Effector memory CD4-positive, alpha-beta T cell (primary cell): ENCODE data around the gene FXYD6.

ENCODE experiments used
- DNase-seq, 3 donors: peaks; one replicate each; pipeline ENCODE4 v3.0.0-alpha.2; 2020
- H3K27ac ChIP-seq: 2 replicates; pipeline ENCODE4 v1.7.0; 2013; ENCODE audit warnings: mild to moderate bottlenecking, low read length, moderate library complexity; ENCODE audit not compliant: insufficient read depth, poor library complexity, severe bottlenecking
- H3K27me3 ChIP-seq: replicated peaks from 2 replicates; pipeline ENCODE4 v1.7.0; 2013; ENCODE audit warnings: mild to moderate bottlenecking, low read length; ENCODE audit not compliant: insufficient read depth, control insufficient read depth, poor library complexity, severe bottlenecking
- H3K36me3 ChIP-seq: 2 replicates; pipeline ENCODE4 v1.7.0; 2013; ENCODE audit warnings: mild to moderate bottlenecking, low read length, moderate library complexity; ENCODE audit not compliant: control insufficient read depth, insufficient read depth
- H3K4me1 ChIP-seq: 2 replicates; pipeline ENCODE4 v1.7.0; 2013; ENCODE audit warnings: low read length, mild to moderate bottlenecking; ENCODE audit not compliant: control insufficient read depth, insufficient read depth, poor library complexity, severe bottlenecking
- H3K4me3 ChIP-seq: 2 replicates; pipeline ENCODE4 v1.7.0; 2013; ENCODE audit warnings: low read length, low read depth, mild to moderate bottlenecking; ENCODE audit not compliant: insufficient read depth, poor library complexity, severe bottlenecking
- H3K9me3 ChIP-seq: 2 replicates; pipeline ENCODE4 v1.7.0; 2013; ENCODE audit warnings: mild to moderate bottlenecking, low read length, moderate library complexity; ENCODE audit not compliant: control insufficient read depth

The FXYD6 gene

GRCh38 chr11:117918366-117919255 lies 42.2 kb upstream of the FXYD6 start:
- Histone ChIP-seq H3K27me3 (no peaks in the 10 kb centered on the region), H3K27ac (no peak overlapping the region), H3K4me1 (no peaks in the 10 kb centered on the region), H3K4me3 (no peak overlapping the region), H3K36me3 (no peaks in the 10 kb centered on the region), H3K9me3 (no peaks in the 10 kb centered on the region)
- DNase-seq = no peak

DNA sequence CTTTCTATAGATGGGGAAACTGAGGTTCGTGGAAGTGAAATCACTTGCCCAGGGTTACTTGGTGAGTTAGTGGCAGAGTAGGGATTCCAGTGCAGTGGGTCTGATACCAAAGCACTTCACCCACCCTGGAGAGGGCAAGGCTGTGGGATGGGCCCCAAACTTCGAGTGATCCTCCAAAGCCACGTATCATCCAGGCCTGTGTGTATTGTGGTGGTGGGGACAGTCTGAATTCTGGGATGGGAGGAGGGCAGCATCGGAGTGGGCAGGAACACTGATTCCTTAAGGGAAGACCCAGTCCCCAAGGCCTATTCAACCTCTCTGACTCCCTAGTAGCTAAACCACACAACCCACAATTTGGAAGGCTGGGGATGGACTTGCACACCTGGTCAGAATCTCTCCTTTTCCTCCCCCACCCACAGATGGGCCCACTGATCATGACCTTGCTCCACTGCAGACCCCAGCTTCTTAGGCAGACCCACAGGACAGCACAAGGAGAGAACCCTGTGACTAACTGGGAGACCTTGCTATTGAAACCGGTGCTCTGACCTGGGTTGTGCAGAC lies 41.2 kb upstream of the FXYD6 start:
- Histone ChIP-seq H3K36me3 (no peaks in the 10 kb centered on the region), H3K27ac (no peak overlapping the region), H3K4me1 (no peaks in the 10 kb centered on the region), H3K9me3 (no peaks in the 10 kb centered on the region), H3K27me3 (no peaks in the 10 kb centered on the region), H3K4me3 (no peak overlapping the region)
- DNase-seq = no peak

DNA sequence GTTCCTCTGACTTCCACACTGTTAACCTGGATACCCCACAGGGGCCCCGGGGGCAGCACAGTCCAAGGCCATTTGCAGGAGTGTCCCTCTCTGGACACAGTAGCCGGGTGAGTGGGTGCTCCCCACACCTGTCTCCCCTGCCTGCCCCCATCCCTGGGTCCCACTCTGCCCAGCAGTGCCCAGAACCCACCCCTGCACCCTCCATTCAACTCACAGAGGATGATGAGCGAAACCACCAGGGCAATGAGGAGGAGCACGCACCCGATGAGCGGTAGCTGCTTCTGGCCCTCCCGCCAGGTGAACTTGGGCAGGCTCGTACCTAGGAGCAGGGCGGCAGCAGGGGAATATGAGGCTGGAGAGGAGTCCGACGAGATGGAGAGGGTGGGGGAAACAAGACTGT lies 40.5 kb upstream of the FXYD6 start:
- no peaks in the 10 kb centered on the region for H3K36me3 ChIP-seq
- H3K4me3 ChIP-seq = no peak overlapping the region
- no peak overlapping the region for H3K27ac ChIP-seq
- H3K4me1 ChIP-seq = no peaks in the 10 kb centered on the region
- no peaks in the 10 kb centered on the region for H3K9me3 ChIP-seq
- no peaks in the 10 kb centered on the region for H3K27me3 ChIP-seq
- DNase-seq = no peak

- H3K4me1 ChIP-seq = no peaks in the 10 kb centered on the region
- no peak for DNase-seq
- no peaks in the 10 kb centered on the region for H3K36me3 ChIP-seq
- no peaks in the 10 kb centered on the region for H3K9me3 ChIP-seq
- no peak overlapping the region for H3K4me3 ChIP-seq
- no peak overlapping the region for H3K27ac ChIP-seq
- H3K27me3 ChIP-seq = no peaks in the 10 kb centered on the region
These were observed 39.3 kb upstream of the FXYD6 start for GRCh38 chr11:117915672-117916235.

DNA sequence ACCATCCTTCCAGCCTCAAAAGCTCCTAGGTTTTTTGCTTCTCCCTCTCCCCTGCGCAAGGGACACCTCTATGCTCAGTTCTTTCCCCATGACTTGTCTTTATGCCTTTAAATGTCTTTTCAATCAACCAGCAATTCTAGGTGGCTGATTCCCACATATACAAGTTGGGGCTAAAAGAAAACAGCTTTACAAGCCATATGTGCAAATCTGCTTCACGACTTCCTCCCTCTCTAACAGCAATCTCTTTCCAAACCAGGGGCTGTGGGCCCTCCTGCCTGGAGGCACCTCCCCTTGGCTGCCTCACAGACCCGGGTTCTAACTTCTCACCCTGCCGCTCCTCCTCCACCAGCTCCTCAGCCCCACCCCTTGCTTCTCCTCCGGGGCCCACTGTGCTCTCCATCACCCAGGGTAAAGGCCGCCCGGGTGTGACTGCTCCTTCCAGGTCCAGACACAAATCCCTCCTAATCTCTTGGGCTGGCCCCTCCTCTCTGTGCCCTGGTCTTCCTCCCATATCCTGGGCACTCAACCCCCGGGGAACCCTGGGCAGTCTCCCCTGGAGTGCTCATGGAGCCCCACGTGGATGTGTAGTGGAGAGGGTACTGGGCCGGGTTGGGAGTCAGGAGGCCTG lies 38.6 kb upstream of the FXYD6 start:
- no peak for DNase-seq
- Histone ChIP-seq H3K9me3 (no peaks in the 10 kb centered on the region), H3K27me3 (no peaks in the 10 kb centered on the region), H3K4me3 (no peak overlapping the region), H3K36me3 (no peaks in the 10 kb centered on the region), H3K4me1 (no peaks in the 10 kb centered on the region), H3K27ac (no peak overlapping the region)

GRCh38 chr11:117914398-117914761 lies 37.9 kb upstream of the FXYD6 start:
- Histone ChIP-seq H3K36me3 (no peaks in the 10 kb centered on the region), H3K4me1 (no peaks in the 10 kb centered on the region), H3K9me3 (no peaks in the 10 kb centered on the region), H3K27me3 (no peaks in the 10 kb centered on the region), H3K27ac (no peak overlapping the region), H3K4me3 (no peak overlapping the region)
- no peak for DNase-seq

DNA sequence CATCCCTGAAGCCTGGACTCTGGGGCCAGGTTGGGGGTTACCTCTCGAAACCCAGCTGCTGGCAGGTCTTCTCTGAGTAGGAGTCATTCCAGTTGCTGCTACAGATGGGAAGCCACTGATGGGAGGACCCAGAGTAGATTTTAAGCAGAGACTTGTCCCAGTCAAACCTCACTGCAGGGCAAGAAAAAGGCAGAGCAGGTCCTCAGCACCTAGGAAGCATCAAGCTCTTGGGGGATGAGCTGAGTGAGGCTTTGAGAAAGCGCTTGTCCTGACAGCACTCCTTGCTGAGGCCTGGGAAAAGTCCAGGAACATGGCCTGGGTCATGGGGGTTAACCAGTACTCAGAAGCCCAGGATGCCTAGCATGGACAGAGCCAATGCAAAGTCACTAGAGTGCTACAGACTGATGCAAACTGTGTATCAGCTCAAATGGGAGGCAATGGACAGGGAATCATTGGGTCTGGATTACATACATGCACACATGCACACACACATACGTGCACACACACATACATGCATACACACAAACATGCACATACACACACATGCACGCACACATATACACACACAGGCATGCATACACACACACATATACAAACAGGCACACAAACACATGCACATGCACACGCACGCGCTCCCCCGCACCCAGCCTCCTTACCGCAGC lies 37.4 kb upstream of the FXYD6 start:
- Histone ChIP-seq H3K4me1 (no peaks in the 10 kb centered on the region), H3K36me3 (no peaks in the 10 kb centered on the region), H3K9me3 (no peaks in the 10 kb centered on the region), H3K27me3 (no peaks in the 10 kb centered on the region), H3K4me3 (no peak overlapping the region), H3K27ac (no peak overlapping the region)
- no peak for DNase-seq

- Histone ChIP-seq H3K27ac (no peak overlapping the region), H3K36me3 (no peaks in the 10 kb centered on the region), H3K4me1 (no peaks in the 10 kb centered on the region), H3K27me3 (no peaks in the 10 kb centered on the region), H3K9me3 (no peaks in the 10 kb centered on the region), H3K4me3 (no peak overlapping the region)
- no peak for DNase-seq
These were observed 36.0 kb upstream of the FXYD6 start for GRCh38 chr11:117912497-117912896.

GRCh38 chr11:117911694-117912093 lies 35.2 kb upstream of the FXYD6 start:
- no peak overlapping the region for H3K27ac ChIP-seq
- no peaks in the 10 kb centered on the region for H3K36me3 ChIP-seq
- no peak for DNase-seq
- no peaks in the 10 kb centered on the region for H3K9me3 ChIP-seq
- H3K4me1 ChIP-seq = no peaks in the 10 kb centered on the region
- H3K27me3 ChIP-seq = no peaks in the 10 kb centered on the region
- H3K4me3 ChIP-seq = no peak overlapping the region
